ES-I3 (cell line): ENCODE data around the gene SLC6A11.

Source experiments
- H3K36me3 ChIP-seq: 2 replicates; pipeline ENCODE4 v1.6.1; 2013; ENCODE audit warnings: mild to moderate bottlenecking, low read length, control low read depth, moderate library complexity; ENCODE audit not compliant: insufficient read depth
- H3K4me1 ChIP-seq: 2 replicates; pipeline ENCODE4 v1.6.1; 2013; ENCODE audit warnings: mild to moderate bottlenecking, control low read depth, low read length; ENCODE audit not compliant: insufficient read depth
- H3K9ac ChIP-seq: 2 replicates; pipeline ENCODE4 v1.6.1; 2013; ENCODE audit warnings: low read depth, mild to moderate bottlenecking, low read length, moderate library complexity
- H3K9me3 ChIP-seq: 2 replicates; pipeline ENCODE4 v1.6.1; 2013; ENCODE audit warnings: mild to moderate bottlenecking, low read length, moderate library complexity; ENCODE audit not compliant: control insufficient read depth, insufficient read depth

SLC6A11 gene

GRCh38 chr3:10911350-10912002 lies 95.4 kb downstream of the SLC6A11 start:
- H3K4me1 ChIP-seq, result no peaks in the 10 kb centered on the region
- H3K9me3 ChIP-seq, result peaks cover 5% of the 10 kb centered on the region; the same call in 1 of the 2 replicates
- no peaks in the 10 kb centered on the region for H3K36me3 ChIP-seq
- H3K9ac ChIP-seq, result no peak overlapping the region

GRCh38 chr3:10912786-10913185 lies 96.8 kb downstream of the SLC6A11 start:
- peaks cover 5% of the 10 kb centered on the region; the same call in 1 of the 2 replicates for H3K9me3 ChIP-seq

GRCh38 chr3:10915376-10915775 lies 99.3 kb downstream of the SLC6A11 start:
- Histone ChIP-seq H3K36me3 (no peaks in the 10 kb centered on the region), H3K9ac (no peak overlapping the region), H3K9me3 (no peaks in the 10 kb centered on the region), H3K4me1 (no peaks in the 10 kb centered on the region)

More at GRCh38 chr3:10912786-10913185, 96.8 kb downstream of the SLC6A11 start:
- H3K4me1 ChIP-seq, result no peaks in the 10 kb centered on the region
- no peaks in the 10 kb centered on the region for H3K36me3 ChIP-seq
- H3K9ac ChIP-seq, result no peak overlapping the region

GRCh38 chr3:10917176-10917575 lies 101.1 kb downstream of the SLC6A11 start:
- H3K36me3 ChIP-seq, result no peaks in the 10 kb centered on the region
- H3K4me1 ChIP-seq, result no peaks in the 10 kb centered on the region
- H3K9ac ChIP-seq, result no peak overlapping the region
- H3K9me3 ChIP-seq, result no peaks in the 10 kb centered on the region

GRCh38 chr3:10918011-10918410 lies 102.0 kb downstream of the SLC6A11 start:
- Histone ChIP-seq H3K36me3 (no peaks in the 10 kb centered on the region), H3K9me3 (no peaks in the 10 kb centered on the region)

GRCh38 chr3:10919636-10920035 lies 103.6 kb downstream of the SLC6A11 start:
- H3K9ac ChIP-seq, result no peak overlapping the region
- H3K9me3 ChIP-seq, result no peaks in the 10 kb centered on the region
- no peaks in the 10 kb centered on the region for H3K36me3 ChIP-seq
- no peaks in the 10 kb centered on the region for H3K4me1 ChIP-seq

More at GRCh38 chr3:10918011-10918410, 102.0 kb downstream of the SLC6A11 start:
- Histone ChIP-seq H3K9ac (no peak overlapping the region), H3K4me1 (no peaks in the 10 kb centered on the region)

- H3K9ac ChIP-seq, result no peak overlapping the region
- H3K4me1 ChIP-seq, result no peaks in the 10 kb centered on the region
- H3K9me3 ChIP-seq, result no peaks in the 10 kb centered on the region
Observed at GRCh38 chr3:10925436-10926255, 109.6 kb downstream of the SLC6A11 start.

GRCh38 chr3:10926256-10926810 lies 110.3 kb downstream of the SLC6A11 start:
- no peaks in the 10 kb centered on the region for H3K36me3 ChIP-seq
- H3K9me3 ChIP-seq, result no peaks in the 10 kb centered on the region
- H3K9ac ChIP-seq, result no peak overlapping the region
- no peaks in the 10 kb centered on the region for H3K4me1 ChIP-seq

More at GRCh38 chr3:10925436-10926255, 109.6 kb downstream of the SLC6A11 start:
- H3K36me3 ChIP-seq, result no peaks in the 10 kb centered on the region

- Histone ChIP-seq H3K4me1 (no peaks in the 10 kb centered on the region), H3K36me3 (no peaks in the 10 kb centered on the region), H3K9ac (no peak overlapping the region), H3K9me3 (no peaks in the 10 kb centered on the region)
Observed at GRCh38 chr3:10926811-10927521, 110.9 kb downstream of the SLC6A11 start.

- Histone ChIP-seq H3K4me1 (no peaks in the 10 kb centered on the region), H3K9ac (no peak overlapping the region), H3K36me3 (no peaks in the 10 kb centered on the region), H3K9me3 (no peaks in the 10 kb centered on the region)
Observed at GRCh38 chr3:10927551-10927950, 111.5 kb downstream of the SLC6A11 start.

GRCh38 chr3:10928407-10928960 lies 112.5 kb downstream of the SLC6A11 start:
- Histone ChIP-seq H3K9me3 (no peaks in the 10 kb centered on the region), H3K9ac (no peak overlapping the region), H3K4me1 (no peaks in the 10 kb centered on the region), H3K36me3 (no peaks in the 10 kb centered on the region)

GRCh38 chr3:10928961-10929471 lies 113.0 kb downstream of the SLC6A11 start:
- Histone ChIP-seq H3K36me3 (no peaks in the 10 kb centered on the region), H3K9ac (no peak overlapping the region), H3K9me3 (no peaks in the 10 kb centered on the region), H3K4me1 (no peaks in the 10 kb centered on the region)

GRCh38 chr3:10929978-10930665 lies 114.1 kb downstream of the SLC6A11 start:
- no peaks in the 10 kb centered on the region for H3K4me1 ChIP-seq
- no peak overlapping the region for H3K9ac ChIP-seq
- no peaks in the 10 kb centered on the region for H3K36me3 ChIP-seq
- no peaks in the 10 kb centered on the region for H3K9me3 ChIP-seq
